NCI-H526 (cell line): ENCODE data around the gene TNFSF13.

Experiments
- DNase-seq, 2 experiments: peaks; one replicate each; lab custom pipeline; 2025; lab: John Stamatoyannopoulos, UW

Gene TNFSF13

GRCh38 chr17:7574176-7574953 lies 15.8 kb downstream of the TNFSF13 start:
- DNase-seq, result no peak

- DNase-seq, result no peak
Observed at GRCh38 chr17:7575481-7575883, 16.9 kb downstream of the TNFSF13 start.

GRCh38 chr17:7575959-7576358 lies 17.4 kb downstream of the TNFSF13 start:
- DNase-seq, result no peak

- DNase-seq, result no peak
Observed at GRCh38 chr17:7576432-7576937, 17.9 kb downstream of the TNFSF13 start.

GRCh38 chr17:7577327-7578199 lies 19.0 kb downstream of the TNFSF13 start:
- no peak for DNase-seq

GRCh38 chr17:7579001-7579833 lies 20.7 kb downstream of the TNFSF13 start, which contains the start of gene CD68:
CD68 (plus strand) TSS chr17:7579638; CDS start chr17:7579678, 40 bp downstream.
- DNase-seq, result peak in 1 of 2 experiments; percentile 22

GRCh38 chr17:7579834-7580603 lies 21.5 kb downstream of the TNFSF13 start:
- DNase-seq, result no peak

- DNase-seq, result no peak
Observed at GRCh38 chr17:7580604-7581575, 22.3 kb downstream of the TNFSF13 start.

GRCh38 chr17:7582396-7583252 lies 24.1 kb downstream of the TNFSF13 start:
- no peak for DNase-seq

- peak; percentile 82 to 93 for DNase-seq
Observed at GRCh38 chr17:7583253-7584109, 24.9 kb downstream of the TNFSF13 start, which contains the start of gene MPDU1. MPDU1 (plus strand) TSS chr17:7583852; CDS start chr17:7583863, 11 bp downstream.

- peak; percentile 44 to 73 for DNase-seq
Observed at GRCh38 chr17:7586673-7587419, 28.3 kb downstream of the TNFSF13 start.

- DNase-seq, result no peak
Observed at GRCh38 chr17:7587420-7588151, 29.0 kb downstream of the TNFSF13 start.

GRCh38 chr17:7588553-7589203 lies 30.1 kb downstream of the TNFSF13 start:
- DNase-seq, result no peak

GRCh38 chr17:7589204-7589868 lies 30.8 kb downstream of the TNFSF13 start:
- DNase-seq, result peak; percentile 56 to 87
